HuH-7 (cell line): ENCODE results near the gene SBNO2.
"Not testable (repeated sequence)": the region's sequence is repeated elsewhere in the genome, so short reads cannot be mapped to it uniquely, and the experiment has no call there.

Experiments
- DNase-seq: peaks from one replicate; pipeline ENCODE4 v3.0.0; 2011; ENCODE audit warnings: low spot score

Gene SBNO2

DNA sequence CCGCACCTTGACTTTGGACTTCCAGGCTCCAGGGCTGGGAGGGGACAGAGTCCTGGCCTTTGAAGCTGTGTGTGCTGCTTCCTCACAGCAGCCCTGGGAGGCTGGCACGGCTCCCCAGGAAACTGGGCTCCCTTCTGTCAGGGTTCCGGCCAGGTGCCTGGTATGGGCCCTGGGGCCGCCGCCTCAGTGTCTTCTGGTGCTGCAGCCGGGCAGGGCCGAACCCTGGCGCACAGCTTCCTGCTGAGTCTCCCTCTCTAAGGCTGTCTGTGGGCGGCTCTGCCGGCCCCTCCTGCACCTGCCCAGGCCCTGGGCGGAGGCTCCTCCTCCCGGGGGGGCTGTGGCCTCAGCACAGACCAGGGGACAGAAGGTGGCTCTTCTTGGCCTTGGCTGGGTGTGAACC, 37.9 kb downstream of the SBNO2 start:
- DNase-seq = no peak

GRCh38 chr19:1135454-1135853, 38.6 kb downstream of the SBNO2 start:
- no peak for DNase-seq

GRCh38 chr19:1134431-1134830, 39.6 kb downstream of the SBNO2 start:
- no peak for DNase-seq

GRCh38 chr19:1133471-1133929, 40.6 kb downstream of the SBNO2 start:
- peak; percentile 51 for DNase-seq

DNA sequence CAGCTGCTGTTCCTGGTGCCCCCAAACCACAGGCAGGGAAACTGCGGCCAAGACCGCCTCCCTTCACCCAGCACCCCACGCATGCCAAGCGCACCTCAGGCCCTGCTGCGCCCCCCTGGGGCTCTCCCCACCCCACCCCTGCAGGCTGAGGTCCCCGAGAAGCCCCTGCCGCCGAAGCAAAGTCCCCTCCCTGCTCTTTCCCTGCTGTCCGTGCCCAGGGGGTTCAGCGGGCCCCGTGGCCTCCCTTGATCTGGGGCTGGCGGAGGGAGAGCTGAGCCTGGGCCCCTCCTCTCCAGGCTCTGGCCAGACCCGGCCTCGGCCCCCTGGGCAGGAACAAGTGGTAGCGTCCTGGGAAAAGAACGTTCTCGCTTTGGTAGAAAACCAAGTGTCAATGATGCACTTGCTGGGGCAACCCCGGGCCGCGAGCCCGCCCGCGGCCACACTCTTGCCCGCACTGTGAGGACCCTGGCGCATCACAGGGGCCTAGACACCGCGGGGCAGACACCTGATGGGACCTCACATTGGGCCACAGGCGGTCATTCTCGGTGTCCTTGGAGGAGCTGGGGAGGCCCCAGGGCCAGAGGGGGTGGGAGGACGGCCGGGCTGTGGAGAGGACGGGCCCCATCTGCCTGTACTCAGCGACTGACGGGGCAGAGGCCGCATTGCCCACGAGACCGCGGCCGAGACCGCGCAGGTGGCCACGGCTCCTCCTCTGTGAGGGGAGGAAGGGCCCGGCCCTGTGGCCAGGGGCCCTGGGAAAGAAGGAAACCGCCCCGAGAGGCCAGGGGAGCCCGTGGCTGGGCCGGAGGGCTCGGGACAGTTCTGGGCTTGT, 41.3 kb downstream of the SBNO2 start:
- no peak for DNase-seq

GRCh38 chr19:1131718-1132551, 42.1 kb downstream of the SBNO2 start:
- no peak for DNase-seq

- no peak for DNase-seq
Observed at GRCh38 chr19:1130771-1131717, 43.0 kb downstream of the SBNO2 start.

- no peak for DNase-seq
Observed at GRCh38 chr19:1129535-1129934, 44.5 kb downstream of the SBNO2 start.

- DNase-seq = not testable (repeated sequence)
Observed at GRCh38 chr19:1129084-1129483, 45.0 kb downstream of the SBNO2 start.

GRCh38 chr19:1128106-1128505, 46.0 kb downstream of the SBNO2 start:
- DNase-seq = no peak

DNA sequence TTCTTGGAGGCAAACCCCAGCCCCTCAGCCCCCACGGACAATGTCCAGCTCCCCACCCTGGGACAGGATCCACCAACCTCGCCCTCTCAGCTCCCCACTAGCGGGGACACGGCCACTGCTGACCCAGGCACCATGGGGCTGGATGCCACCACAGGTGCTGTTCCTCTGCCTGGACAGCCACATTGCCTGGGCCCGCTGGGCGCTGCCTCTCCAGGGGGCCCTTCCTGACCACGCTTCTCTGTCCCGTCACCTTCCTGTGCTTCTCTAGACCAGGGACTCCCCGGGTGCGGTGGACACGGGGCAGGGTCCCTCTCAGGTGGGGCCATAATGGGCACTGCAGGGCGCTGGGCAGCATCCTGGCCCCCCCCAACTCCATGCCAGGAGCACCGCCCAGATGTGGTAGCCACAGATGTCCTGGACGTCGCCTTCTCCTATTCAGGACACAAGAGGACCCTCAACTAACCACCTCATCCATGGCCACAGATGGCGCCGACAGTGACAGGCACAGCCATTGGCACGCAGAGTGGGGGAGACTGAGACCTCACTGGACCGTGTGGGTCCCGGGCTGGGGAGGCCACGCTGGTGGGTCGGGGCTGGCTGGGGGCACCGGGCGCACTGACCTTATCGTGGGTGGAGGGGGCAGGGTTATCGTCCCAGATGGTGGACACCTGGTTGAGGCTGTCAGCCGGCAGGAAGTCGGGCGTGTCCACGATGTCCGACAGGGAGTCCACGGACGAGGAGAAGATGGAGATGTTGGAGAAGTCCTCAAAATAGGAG, 46.9 kb downstream of the SBNO2 start:
- no peak for DNase-seq

- DNase-seq = no peak
Observed at GRCh38 chr19:1125601-1126467, 48.2 kb downstream of the SBNO2 start.

GRCh38 chr19:1123885-1124677, 50.0 kb downstream of the SBNO2 start:
- DNase-seq = no peak

- DNase-seq = no peak
Observed at GRCh38 chr19:1123381-1123780, 50.7 kb downstream of the SBNO2 start.

DNA sequence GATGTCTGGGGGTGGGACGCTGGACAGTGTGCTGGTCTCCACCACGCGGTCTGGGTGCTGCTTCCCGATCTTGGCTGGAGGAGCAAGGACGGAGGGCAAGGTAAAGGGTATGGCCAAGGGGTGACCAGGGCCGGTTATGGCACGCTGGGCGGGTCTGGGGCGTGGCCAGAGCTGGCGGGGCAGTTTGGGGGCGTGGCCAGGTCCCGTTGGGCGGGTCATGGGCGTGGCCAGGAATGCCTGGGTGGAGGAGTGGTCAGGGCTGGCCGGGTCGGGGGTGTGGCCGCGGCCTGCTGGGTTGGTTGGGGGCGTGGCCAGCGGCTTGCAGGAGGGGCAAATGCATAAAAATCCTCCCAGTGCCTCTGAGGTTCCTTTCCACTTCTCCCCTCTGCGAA, 51.1 kb downstream of the SBNO2 start:
- DNase-seq = peak; percentile 71

DNA sequence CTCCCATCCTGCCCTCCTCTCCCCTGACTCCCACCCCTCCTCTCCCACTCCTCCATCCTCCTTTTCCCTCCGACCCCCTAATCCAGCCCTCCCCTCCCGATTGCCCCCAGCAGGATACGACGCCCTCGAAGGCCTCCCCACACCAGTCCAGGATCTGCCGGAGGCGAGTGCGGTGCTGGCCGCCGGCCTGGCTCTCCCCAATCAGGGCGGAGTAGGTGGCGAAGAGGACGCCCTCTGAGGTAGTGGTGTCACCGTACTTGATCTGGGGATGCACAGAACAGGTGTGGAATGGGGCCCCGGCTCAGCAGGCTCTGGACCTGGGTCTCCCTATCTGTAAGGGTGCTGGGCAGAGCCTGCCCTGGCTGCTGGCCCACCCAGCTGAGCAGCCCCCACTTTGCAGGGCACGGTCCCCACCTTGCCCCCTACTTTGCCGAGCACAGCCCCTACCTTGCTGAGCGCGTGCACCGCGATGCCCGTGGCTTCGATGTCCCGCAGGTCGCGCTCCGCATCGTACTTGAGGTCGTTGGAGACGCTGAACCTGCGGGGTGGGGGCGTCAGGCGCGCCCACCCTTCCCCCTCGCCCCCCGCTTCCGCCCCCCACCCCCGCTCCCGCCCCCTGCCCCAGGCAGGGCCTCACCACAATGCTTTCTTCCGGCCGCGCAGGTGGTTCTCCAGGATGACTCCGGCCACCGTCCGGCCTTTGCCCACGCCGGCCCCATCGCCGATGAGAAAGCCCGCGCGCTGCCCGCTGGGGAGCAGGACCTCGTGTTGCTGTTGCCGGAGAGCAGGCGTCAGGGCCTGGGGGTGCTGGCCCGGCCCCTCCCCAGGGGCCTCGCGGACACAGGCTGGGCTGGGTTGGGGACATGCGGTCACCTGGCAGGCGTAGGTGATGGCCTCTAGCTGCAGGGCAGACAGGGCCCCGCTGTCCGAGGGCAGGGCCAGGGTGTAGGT, 51.8 kb downstream of the SBNO2 start:
- DNase-seq = no peak

- DNase-seq = no peak
Observed at GRCh38 chr19:1121395-1121794, 52.7 kb downstream of the SBNO2 start.
